Stimulated activated CD8-positive, alpha-beta memory T cell treated with anti-CD3 and anti-CD28 coated beads, Interleukin-12 subunit alpha, Interleukin-12 subunit beta, amount 100 ng/mL, for 1 hour (primary cell): ENCODE measurements around the gene FAAP20.

Experiments
- DNase-seq: peaks from one replicate; pipeline ENCODE4 v3.0.0-alpha.2; 2020; ENCODE audit warnings: low read depth

FAAP20 gene

GRCh38 chr1:2177946-2178538 lies 16.5 kb downstream of the FAAP20 start:
- no peak for DNase-seq

GRCh38 chr1:2177541-2177940 lies 17.0 kb downstream of the FAAP20 start:
- no peak for DNase-seq

- no peak for DNase-seq
These were observed 18.0 kb downstream of the FAAP20 start for GRCh38 chr1:2176615-2177014.

- no peak for DNase-seq
These were observed 18.7 kb downstream of the FAAP20 start for GRCh38 chr1:2175681-2176454.

GRCh38 chr1:2175055-2175414 lies 19.5 kb downstream of the FAAP20 start:
- DNase-seq = no peak

DNA sequence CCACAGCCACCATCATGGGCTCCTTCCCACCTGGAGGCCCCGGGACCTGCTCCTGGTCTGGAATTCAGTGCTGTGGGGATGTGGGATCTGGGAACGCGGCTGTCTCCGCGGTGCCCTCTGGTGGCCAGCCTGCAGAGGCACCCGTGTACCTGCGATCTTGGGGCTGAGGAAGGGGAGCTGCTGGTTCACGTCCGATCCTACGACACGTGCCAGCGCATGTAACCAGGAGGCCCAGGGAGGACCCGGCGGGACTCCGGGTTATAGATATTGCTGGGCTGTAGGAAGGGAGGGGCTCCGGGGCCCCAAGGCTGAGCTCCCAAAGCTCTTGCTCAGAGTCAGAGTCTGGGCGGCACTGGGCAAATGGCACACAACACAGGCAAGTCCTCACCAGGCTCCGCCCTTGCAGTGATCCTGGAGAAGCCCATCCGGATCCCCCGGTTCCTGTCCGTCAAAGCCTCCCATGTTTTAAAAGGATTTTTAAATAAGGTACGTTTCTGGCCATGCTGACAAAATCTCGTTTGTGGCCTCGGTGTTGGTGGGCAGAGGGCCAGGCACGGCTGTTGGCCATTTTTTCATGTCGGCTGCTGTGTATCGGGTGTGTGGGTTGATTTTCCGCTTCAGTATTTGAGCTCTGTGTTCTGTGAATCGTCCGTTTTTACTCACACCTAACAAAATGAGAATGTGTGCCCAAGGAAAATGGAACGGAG lies 20.1 kb downstream of the FAAP20 start:
- no peak for DNase-seq

- DNase-seq = no peak
These were observed 20.8 kb downstream of the FAAP20 start for GRCh38 chr1:2173546-2174347.

- no peak for DNase-seq
These were observed 21.9 kb downstream of the FAAP20 start for GRCh38 chr1:2172551-2173146.

GRCh38 chr1:2172012-2172411 lies 22.6 kb downstream of the FAAP20 start:
- DNase-seq = no peak

DNA sequence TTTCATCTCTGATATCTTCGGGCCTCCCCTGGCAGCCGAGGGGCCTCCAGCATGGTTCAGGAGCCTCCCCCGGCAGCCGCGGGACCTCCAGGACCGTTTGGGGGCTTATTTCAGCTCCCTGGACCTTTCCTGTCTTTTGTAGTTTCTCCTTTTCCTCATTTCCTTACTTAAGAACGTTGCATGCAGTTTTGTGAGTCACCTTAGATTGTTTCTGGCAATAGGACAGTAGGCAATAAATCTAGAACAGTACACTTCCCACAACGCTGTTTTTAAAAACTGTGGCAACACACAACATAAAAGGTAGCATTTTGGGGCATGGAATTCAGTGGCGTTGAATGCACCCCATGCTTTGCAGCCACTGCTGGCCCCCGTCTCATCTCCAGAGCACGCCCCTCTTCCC lies 24.4 kb downstream of the FAAP20 start:
- no peak for DNase-seq

GRCh38 chr1:2169200-2169836 lies 25.3 kb downstream of the FAAP20 start:
- DNase-seq = no peak

DNA sequence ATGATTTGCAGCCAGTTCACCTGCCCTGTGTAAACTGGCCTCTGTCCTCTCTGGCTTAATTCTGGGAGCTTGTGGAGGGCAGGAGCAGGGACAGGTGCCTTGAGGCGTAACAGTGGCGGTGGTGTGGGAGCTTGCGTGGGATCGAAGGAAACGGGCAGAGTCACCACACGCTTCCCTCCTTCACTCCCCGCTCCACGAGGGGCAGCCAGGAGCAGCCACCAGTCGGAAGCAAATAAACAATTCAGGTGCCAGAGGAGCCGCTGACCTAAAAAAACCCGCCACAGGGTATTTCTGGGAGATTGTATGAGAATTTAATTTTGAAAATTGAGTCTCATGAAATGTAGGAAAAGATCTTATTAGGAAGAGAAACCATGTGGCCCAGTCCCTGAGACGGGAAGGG lies 26.0 kb downstream of the FAAP20 start:
- no peak for DNase-seq

- DNase-seq = no peak
These were observed 26.5 kb downstream of the FAAP20 start for GRCh38 chr1:2168090-2168489.

DNA sequence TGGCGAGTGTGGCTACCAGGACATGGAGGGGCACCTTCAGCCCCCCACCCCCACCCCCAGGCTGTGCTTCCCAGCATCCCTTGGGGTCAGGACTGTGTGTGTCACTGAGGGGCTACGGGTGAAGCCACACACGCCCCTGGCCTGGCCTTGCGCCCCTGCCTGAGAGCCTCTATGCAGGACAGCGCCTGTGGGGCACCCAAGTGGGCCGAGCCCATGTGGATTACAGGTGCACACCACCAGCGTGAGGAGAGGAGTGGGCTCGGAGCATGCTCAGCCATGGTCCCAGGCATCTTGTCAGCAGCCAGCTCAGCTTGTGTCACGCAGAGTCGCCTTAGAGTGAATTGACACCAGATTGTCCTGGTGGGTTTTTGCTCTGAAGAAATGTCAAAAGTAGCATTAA lies 27.9 kb downstream of the FAAP20 start:
- no peak for DNase-seq

GRCh38 chr1:2166254-2166653 lies 28.3 kb downstream of the FAAP20 start:
- no peak for DNase-seq

GRCh38 chr1:2165646-2166045 lies 28.9 kb downstream of the FAAP20 start:
- no peak for DNase-seq

DNA sequence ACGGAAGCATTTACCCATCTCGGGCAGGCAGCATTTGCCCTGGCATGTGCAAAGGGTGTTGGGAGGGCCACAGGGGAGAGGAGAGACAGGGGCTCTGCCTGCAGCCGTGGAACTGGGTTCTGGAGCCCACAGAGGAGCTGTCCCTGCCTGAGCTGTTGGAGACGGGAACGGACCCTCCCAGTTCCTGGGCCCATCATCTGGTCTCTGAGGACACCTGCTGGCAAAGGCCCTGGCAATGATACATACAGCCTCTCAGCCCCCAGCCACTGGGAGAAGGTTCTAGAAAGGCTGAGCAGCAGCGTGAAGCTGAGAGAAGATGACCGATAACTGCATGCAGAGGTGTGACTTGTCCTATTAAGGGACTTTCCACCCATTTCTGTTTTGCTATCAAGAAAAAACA lies 31.4 kb downstream of the FAAP20 start:
- no peak for DNase-seq

GRCh38 chr1:2160451-2161300 lies 33.9 kb downstream of the FAAP20 start:
- DNase-seq = no peak

DNA sequence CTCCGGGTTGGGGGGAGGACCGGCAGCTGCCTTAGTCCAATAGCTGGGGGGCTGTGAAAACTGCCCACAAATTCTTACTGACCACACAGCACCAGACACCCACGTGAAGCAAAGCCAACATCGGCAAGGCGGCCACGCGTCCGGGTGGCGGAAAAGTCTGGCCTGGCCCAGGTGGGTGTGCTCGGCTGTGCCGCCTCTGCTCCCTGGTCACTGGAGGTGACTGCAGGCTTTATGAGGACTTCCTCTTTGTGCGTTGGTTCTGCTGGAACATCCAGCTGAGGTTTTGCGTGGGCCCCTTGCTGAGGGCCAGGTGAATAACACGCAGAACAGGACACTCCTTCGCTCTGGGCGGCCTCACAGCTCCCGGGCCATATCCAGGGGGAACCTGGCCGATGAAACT lies 35.4 kb downstream of the FAAP20 start:
- no peak for DNase-seq

DNA sequence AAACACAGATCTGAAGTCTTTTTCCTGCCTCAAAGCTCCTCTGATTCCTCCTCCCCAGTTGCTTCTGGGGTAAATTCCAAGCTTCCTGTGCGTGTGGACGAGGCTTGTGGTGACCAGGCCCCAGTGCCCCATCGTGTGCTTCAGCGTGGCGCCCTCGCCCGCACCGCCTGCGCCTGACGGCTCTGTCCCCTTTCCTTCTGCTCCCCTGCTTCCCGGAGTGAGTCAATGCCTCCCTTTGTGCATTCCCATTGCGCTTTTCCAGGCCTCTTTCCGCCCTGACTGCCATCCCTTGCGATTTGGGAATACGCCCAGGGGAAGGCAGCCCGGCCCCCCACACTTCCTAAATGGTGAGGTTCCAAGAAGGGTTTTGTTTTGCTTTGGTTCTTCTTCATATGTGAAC lies 36.3 kb downstream of the FAAP20 start:
- DNase-seq = no peak

GRCh38 chr1:2157856-2158255 lies 36.7 kb downstream of the FAAP20 start:
- DNase-seq = no peak
